GM18519 (cell line): ENCODE data around the gene PCDHGB7.
"Not testable (repeated sequence)": the region's sequence is repeated elsewhere in the genome, so short reads cannot be mapped to it uniquely, and the experiment has no call there.

Experiments
- ATAC-seq: cut with Tn5 transposase; IDR thresholded peaks from one replicate; pipeline ENCODE4 v1.9.1; 2021; ENCODE audit warnings: mild to moderate bottlenecking, moderate library complexity; ENCODE audit not compliant: unreplicated experiment, low FRiP score

PCDHGB7 gene

DNA sequence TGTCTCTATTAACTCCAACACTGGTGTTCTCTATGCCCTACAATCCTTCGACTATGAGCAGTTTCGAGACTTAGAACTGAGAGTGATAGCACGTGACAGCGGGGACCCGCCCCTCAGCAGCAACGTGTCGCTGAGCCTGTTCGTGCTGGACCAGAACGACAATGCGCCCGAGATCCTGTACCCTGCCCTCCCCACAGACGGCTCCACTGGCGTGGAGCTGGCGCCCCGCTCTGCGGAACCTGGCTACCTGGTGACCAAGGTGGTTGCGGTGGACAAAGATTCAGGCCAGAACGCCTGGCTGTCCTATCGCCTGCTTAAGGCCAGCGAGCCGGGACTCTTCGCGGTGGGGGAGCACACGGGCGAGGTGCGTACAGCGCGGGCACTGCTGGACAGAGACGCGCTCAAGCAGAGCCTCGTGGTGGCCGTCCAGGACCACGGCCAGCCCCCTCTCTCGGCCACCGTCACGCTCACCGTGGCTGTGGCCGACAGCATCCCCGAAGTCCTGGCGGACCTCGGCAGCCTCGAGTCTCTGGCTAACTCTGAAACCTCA is 5.3 kb downstream of the PCDHGB7 start:
- no peak for ATAC-seq

DNA sequence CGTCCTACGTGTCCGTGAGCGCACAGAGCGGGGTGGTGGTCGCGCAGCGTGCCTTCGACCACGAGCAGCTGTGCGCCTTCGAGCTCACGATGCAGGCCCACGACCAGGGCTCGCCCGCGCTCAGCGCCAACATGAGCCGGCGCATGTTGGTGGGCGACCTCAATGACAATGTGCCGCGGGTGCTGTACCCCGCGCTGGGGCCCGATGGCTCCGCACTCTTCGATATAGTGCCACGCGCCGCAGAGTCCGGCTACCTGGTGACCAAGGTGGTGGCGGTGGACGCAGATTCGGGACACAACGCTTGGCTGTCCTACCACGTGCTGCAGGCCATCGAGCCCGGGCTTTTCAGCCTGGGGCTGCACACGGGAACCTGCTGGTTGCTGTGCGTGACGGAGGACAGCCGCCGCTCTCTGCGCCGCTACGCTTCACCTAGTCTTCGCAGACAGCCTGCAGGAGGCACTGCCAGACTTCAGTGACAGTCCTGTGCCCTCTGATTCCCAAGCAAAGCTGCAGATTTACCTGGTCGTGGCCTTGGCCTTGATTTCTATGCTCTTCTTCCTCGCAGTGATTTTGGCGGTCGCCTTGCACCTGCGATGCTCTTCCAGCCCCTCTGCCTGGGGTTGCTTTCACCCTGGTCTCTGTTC is 10.4 kb downstream of the PCDHGB7 start:
- ATAC-seq = no peak

DNA sequence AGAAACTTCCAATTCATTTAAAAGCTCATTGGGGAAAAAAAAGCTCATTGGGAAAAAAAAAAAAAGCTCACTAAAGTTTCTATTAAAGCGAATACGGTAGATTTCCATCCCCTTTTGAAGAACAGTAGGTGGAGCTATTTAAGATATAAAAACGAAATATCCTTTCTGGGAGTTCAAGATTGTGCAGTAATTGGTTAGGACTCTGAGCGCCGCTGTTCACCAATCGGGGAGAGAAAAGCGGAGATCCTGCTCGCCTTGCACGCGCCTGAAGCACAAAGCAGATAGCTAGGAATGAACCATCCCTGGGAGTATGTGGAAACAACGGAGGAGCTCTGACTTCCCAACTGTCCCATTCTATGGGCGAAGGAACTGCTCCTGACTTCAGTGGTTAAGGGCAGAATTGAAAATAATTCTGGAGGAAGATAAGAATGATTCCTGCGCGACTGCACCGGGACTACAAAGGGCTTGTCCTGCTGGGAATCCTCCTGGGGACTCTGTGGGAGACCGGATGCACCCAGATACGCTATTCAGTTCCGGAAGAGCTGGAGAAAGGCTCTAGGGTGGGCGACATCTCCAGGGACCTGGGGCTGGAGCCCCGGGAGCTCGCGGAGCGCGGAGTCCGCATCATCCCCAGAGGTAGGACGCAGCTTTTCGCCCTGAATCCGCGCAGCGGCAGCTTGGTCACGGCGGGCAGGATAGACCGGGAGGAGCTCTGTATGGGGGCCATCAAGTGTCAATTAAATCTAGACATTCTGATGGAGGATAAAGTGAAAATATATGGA is 13.0 kb downstream of the PCDHGB7 start, which contains the start of gene PCDHGA12:
PCDHGA12 (plus strand) TSS at position 176 of the 782 bp plus-strand sequence; CDS start at position 429, 253 bp downstream.
- no peak for ATAC-seq

DNA sequence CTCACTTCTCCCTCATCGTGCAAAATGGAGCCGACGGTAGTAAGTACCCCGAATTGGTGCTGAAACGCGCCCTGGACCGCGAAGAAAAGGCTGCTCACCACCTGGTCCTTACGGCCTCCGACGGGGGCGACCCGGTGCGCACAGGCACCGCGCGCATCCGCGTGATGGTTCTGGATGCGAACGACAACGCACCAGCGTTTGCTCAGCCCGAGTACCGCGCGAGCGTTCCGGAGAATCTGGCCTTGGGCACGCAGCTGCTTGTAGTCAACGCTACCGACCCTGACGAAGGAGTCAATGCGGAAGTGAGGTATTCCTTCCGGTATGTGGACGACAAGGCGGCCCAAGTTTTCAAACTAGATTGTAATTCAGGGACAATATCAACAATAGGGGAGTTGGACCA is 13.8 kb downstream of the PCDHGB7 start:
- no peak for ATAC-seq

DNA sequence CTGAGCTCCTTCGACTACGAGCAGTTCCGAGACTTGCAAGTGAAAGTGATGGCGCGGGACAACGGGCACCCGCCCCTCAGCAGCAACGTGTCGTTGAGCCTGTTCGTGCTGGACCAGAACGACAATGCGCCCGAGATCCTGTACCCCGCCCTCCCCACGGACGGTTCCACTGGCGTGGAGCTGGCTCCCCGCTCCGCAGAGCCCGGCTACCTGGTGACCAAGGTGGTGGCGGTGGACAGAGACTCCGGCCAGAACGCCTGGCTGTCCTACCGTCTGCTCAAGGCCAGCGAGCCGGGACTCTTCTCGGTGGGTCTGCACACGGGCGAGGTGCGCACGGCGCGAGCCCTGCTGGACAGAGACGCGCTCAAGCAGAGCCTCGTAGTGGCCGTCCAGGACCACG is 14.8 kb downstream of the PCDHGB7 start:
- not testable (repeated sequence) for ATAC-seq

DNA sequence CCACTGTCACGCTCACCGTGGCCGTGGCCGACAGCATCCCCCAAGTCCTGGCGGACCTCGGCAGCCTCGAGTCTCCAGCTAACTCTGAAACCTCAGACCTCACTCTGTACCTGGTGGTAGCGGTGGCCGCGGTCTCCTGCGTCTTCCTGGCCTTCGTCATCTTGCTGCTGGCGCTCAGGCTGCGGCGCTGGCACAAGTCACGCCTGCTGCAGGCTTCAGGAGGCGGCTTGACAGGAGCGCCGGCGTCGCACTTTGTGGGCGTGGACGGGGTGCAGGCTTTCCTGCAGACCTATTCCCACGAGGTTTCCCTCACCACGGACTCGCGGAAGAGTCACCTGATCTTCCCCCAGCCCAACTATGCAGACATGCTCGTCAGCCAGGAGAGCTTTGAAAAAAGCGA is 15.2 kb downstream of the PCDHGB7 start:
- ATAC-seq = not testable (repeated sequence)

DNA sequence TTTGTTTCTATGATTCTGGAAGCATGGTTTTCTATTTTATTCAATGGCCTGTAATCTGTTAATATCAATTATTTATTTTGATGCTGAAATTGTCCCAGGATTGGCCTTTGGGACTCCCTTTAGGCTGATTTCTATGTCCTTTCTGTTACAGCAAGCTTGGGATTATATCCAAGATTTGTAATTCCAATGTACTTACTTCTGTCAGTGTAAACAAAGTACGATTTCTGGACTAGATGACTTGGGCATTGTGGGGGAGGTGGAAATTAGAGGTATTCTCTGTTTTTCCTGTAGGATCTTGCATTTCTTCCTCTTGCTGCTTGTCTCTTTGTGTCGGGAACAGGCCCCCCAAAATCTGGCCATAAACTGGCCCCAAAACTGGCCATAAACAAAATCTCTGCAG is 16.5 kb downstream of the PCDHGB7 start:
- no peak for ATAC-seq

DNA sequence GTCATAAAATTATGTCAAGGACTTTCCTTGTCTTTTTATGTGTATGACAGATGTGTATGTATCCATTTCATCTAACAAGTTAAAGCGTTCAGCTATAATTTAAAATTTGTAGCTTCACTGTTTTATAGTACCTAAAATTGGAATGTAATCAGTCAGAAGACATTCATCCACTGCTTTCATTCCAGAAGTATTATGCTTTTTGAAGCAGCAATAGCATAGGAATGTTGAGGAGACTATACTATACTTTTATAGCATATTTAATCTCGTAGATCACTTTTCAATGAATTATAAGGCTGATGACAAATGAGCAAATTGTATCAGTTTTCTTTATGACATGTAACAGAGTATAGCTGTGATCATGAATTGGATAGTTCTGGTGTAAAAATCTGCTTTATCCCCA is 19.7 kb downstream of the PCDHGB7 start:
- no peak for ATAC-seq

DNA sequence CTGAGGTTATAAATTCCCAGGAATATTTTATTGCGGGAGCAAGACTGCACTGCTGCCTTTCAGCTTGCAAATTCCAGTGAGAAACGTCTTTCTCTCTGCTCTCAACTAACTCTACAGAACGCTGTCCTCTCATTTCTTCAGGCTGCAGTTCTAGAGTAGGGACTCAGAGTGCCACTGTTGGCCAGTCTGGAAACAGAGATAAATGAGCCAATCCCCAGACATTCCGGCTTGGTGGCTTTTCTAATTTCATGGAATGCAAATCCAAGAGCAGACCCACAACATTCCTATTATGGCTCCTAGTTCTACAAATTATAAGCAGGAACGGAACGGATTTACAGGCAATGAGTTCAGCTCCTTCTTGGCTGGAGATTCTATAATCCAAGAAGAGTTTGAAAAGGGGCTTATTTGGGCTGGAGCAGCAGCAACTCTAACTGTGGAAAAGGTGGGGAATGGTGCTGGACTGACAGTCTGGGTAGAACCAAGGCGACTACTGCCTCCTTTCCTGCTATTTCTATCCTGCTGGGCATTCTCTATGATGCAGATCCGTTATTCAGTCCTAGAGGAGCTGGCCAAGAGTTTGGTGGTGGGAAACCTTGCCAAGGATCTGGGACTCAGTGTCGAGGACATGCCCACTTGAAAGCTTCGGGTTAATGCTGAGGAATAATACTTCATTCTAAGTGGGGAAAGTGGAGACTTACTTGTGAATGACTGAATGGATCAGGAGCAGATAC is 22.1 kb downstream of the PCDHGB7 start:
- no peak for ATAC-seq

DNA sequence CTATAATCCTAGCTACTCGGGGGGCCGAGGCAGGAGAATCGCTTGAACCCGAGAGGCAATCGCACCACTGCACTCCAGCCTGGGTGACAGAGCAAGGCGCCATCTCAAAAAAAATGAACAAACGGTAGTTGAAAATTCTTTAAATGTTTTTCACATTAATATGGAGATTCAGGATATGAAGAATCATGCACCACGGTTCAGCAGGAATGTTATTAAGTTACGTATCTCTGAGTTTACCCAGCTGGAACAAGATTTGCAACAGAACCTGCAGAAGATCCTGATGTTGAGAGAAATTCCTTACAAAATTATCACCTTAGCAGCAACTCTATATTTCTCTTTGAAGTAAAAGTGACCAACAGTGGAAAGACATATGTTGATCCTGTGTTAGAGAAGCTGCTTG is 22.9 kb downstream of the PCDHGB7 start:
- no peak for ATAC-seq

DNA sequence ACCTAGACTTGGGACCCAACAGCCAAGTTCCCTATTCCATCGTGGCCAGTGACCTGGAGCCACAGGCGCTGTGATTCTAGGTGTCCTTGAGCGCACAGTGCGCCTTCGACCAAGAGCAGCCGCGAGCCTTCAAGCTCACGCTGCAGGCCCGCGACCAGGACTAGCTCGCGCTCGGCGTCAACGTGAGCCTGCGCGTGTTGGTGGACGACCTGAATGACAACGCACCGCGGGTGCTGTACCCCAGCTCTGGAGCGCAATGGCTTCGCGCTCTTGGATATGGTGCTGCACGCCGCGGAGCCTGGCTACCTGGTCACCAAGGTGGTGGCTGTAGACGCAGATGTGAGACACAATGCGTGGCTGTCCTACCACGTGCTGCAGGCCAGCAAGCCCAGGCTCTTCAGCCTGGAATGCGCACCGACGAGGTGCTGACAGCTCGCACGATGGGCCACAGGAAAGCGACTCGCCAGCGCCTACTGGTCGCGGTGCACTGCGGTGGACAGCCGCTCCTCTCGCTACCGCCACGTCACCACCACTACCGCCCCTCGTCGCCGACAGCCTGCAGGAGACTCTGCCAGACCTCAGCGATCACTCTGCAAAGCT is 24.2 kb downstream of the PCDHGB7 start:
- no peak for ATAC-seq

DNA sequence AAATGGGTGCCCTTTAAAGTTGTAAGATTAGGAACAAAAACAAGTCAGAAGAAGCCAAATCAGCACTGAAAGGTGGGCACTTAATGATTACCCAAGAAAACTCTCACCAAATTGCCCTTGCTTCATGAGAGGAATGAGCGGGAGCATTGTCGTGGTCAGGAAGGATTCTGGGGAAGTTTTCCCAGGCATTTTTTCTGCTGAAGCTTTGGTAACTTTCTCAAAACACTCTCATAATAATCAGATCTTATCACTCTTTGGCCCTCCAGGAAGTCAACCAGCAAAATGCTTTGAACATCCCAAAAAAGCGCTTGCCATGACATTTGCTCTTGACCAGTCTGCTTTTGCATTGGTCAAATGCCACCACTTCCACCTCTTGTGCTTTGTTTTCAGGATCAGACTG is 47.9 kb downstream of the PCDHGB7 start:
- ATAC-seq = no peak
